HS-5 (cell line): ENCODE results near the gene RAB27A.
A peak's percentile ranks its signal among the peaks of the same experiment; 100 is the strongest.
"Not testable (repeated sequence)": the region's sequence is repeated elsewhere in the genome, so short reads cannot be mapped to it uniquely, and the experiment has no call there.

ENCODE experiments used
- DNase-seq: peaks from one replicate; pipeline ENCODE4 v3.0.0-alpha.2; 2012; ENCODE audit warnings: low read depth

RAB27A gene

GRCh38 chr15:55250392-55250791 lies 39.2 kb downstream of the RAB27A start:
- DNase-seq = peak; percentile 65

GRCh38 chr15:55249885-55250284 lies 39.7 kb downstream of the RAB27A start:
- not testable (repeated sequence) for DNase-seq

GRCh38 chr15:55248895-55249294 lies 40.7 kb downstream of the RAB27A start:
- DNase-seq = no peak

- DNase-seq = no peak
Measured at GRCh38 chr15:55247766-55248427, 41.7 kb downstream of the RAB27A start.

GRCh38 chr15:55247311-55247710 lies 42.3 kb downstream of the RAB27A start:
- DNase-seq = no peak

GRCh38 chr15:55246567-55246966 lies 43.0 kb downstream of the RAB27A start:
- DNase-seq = no peak

GRCh38 chr15:55245059-55245458 lies 44.6 kb downstream of the RAB27A start:
- no peak for DNase-seq

GRCh38 chr15:55241891-55242290 lies 47.7 kb downstream of the RAB27A start:
- DNase-seq = no peak

- no peak for DNase-seq
Measured at GRCh38 chr15:55241186-55241585, 48.4 kb downstream of the RAB27A start.

GRCh38 chr15:55240125-55240760 lies 49.4 kb downstream of the RAB27A start:
- no peak for DNase-seq

GRCh38 chr15:55239440-55240124 lies 50.0 kb downstream of the RAB27A start:
- DNase-seq = no peak

- DNase-seq = no peak
Measured at GRCh38 chr15:55238877-55239276, 50.7 kb downstream of the RAB27A start.

- no peak for DNase-seq
Measured at GRCh38 chr15:55237219-55238130, 52.1 kb downstream of the RAB27A start.

GRCh38 chr15:55235546-55236036 lies 54.0 kb downstream of the RAB27A start:
- no peak for DNase-seq

GRCh38 chr15:55234800-55235104 lies 54.9 kb downstream of the RAB27A start:
- no peak for DNase-seq

- DNase-seq = no peak
Measured at GRCh38 chr15:55234104-55234799, 55.4 kb downstream of the RAB27A start.

GRCh38 chr15:55231455-55231854 lies 58.2 kb downstream of the RAB27A start:
- no peak for DNase-seq

GRCh38 chr15:55230953-55231352 lies 58.7 kb downstream of the RAB27A start:
- DNase-seq = no peak

GRCh38 chr15:55230051-55230670 lies 59.5 kb downstream of the RAB27A start:
- DNase-seq = no peak

GRCh38 chr15:55226127-55226526 lies 63.5 kb downstream of the RAB27A start:
- no peak for DNase-seq

GRCh38 chr15:55224892-55225291 lies 64.7 kb downstream of the RAB27A start:
- no peak for DNase-seq
